Measurements from ENCODE around the gene ERVK3-1.

The ERVK3-1 gene

GRCh38 chr19:58326914-58327726 lies 21.9 kb downstream of the ERVK3-1 start, which contains the start of gene ZSCAN22:
Gene ZSCAN22 (plus strand): TSS chr19:58326994. CDS start chr19:58334803, 7,809 bp downstream.
- no peak for TF ChIP-seq CTCF (IDR thresholded peaks at IDR 0.05)

GRCh38 chr19:58328999-58329398 lies 23.8 kb downstream of the ERVK3-1 start:
- no peak; the same call in 1 of the 2 replicates for TF ChIP-seq CTCF (IDR thresholded peaks at IDR 0.05)

- no peak for TF ChIP-seq CTCF (IDR thresholded peaks at IDR 0.05)
Observed at GRCh38 chr19:58330458-58330857, 25.3 kb downstream of the ERVK3-1 start.

- TF ChIP-seq CTCF (IDR thresholded peaks at IDR 0.05), result no peak
Observed at GRCh38 chr19:58332697-58333096, 27.5 kb downstream of the ERVK3-1 start.

- no peak for TF ChIP-seq CTCF (IDR thresholded peaks at IDR 0.05)
Observed at GRCh38 chr19:58334691-58335249, 29.6 kb downstream of the ERVK3-1 start.

- no peak for TF ChIP-seq CTCF (IDR thresholded peaks at IDR 0.05)
Observed at GRCh38 chr19:58335630-58336029, 30.5 kb downstream of the ERVK3-1 start.

GRCh38 chr19:58336216-58336615 lies 31.0 kb downstream of the ERVK3-1 start:
- TF ChIP-seq CTCF (IDR thresholded peaks at IDR 0.05), result no peak

Measured in LNCAP (cell line).